Neural cell (in vitro differentiated cells): Measurements from ENCODE around the gene KCTD16. TPM values are rescaled to one million over a fixed set of nuclear protein-coding genes. Genes with fewer than 3 reads are reported as not detected.

ENCODE experiments used
- H2AFZ ChIP-seq: fragments of 200-600, 300-800 bp; sonication (generic), shearing (Covaris generic); 2 replicates; pipeline ENCODE4 v1.6.0; 2014; ENCODE audit warnings: low read depth, mild to moderate bottlenecking, antibody characterized with exemption, low read length, moderate library complexity
- H3F3A ChIP-seq: fragments of 200-600 bp; shearing (Covaris generic); 2 replicates; pipeline ENCODE4 v1.6.1; 2016; ENCODE audit warnings: mild to moderate bottlenecking, moderate library complexity, mixed read lengths, antibody characterized with exemption, low read length; ENCODE audit not compliant: insufficient read depth, poor library complexity, severe bottlenecking
- H3K27ac ChIP-seq: fragments of 200-600, 300-800 bp; sonication (generic), shearing (Covaris generic); 2 replicates; pipeline ENCODE4 v1.5.1; 2014; ENCODE audit warnings: mild to moderate bottlenecking, low read length, moderate library complexity
- H3K27me3 ChIP-seq: fragments of 300-800, 200-600 bp; sonication (generic), shearing (Covaris generic); 2 replicates; pipeline ENCODE4 v1.6.0; 2014; ENCODE audit warnings: mild to moderate bottlenecking, low read depth, low read length, moderate library complexity; ENCODE audit not compliant: insufficient read depth
- H3K36me3 ChIP-seq: fragments of 300-800, 200-600 bp; sonication (generic), shearing (Covaris generic); 2 replicates; pipeline ENCODE4 v1.5.1; 2014; ENCODE audit warnings: mild to moderate bottlenecking, antibody characterized with exemption, low read length, moderate library complexity; ENCODE audit not compliant: insufficient read depth
- H3K4me2 ChIP-seq: fragments of 300-800, 200-600 bp; sonication (generic), shearing (Covaris generic); 2 replicates; pipeline ENCODE4 v1.6.0; 2014; ENCODE audit warnings: mild to moderate bottlenecking, low read length
- H3K4me3 ChIP-seq: fragments of 300-800, 200-600 bp; sonication (generic), shearing (Covaris generic); 2 replicates; pipeline ENCODE4 v1.5.1; 2014; ENCODE audit warnings: mild to moderate bottlenecking, low read length, moderate library complexity
- H3K79me2 ChIP-seq: fragments of 200-600 bp; shearing (Covaris generic); replicated peaks from 2 replicates; pipeline ENCODE4 v1.6.0; 2014; ENCODE audit warnings: mild to moderate bottlenecking, low read length, moderate library complexity; ENCODE audit not compliant: insufficient read depth
- H3K9ac ChIP-seq: fragments of 300-800, 200-600 bp; sonication (generic), shearing (Covaris generic); 2 replicates; pipeline ENCODE4 v1.6.1; 2016; ENCODE audit warnings: mild to moderate bottlenecking, low read length, mixed read lengths
- H3K9me2 ChIP-seq: fragments of 200-600 bp; shearing (Covaris generic); 2 replicates; pipeline ENCODE4 v1.6.1; 2016; ENCODE audit warnings: mild to moderate bottlenecking, low read length, mixed read lengths; ENCODE audit not compliant: insufficient read depth
- H3K9me3 ChIP-seq: fragments of 200-600, 300-800 bp; sonication (generic), shearing (Covaris generic); 2 replicates; pipeline ENCODE4 v1.6.1; 2016; ENCODE audit warnings: mild to moderate bottlenecking, mixed run types, low read length, moderate library complexity, mixed read lengths
- H4K20me1 ChIP-seq: fragments of 200-600 bp; shearing (Covaris generic); 2 replicates; pipeline ENCODE4 v1.6.1; 2016; ENCODE audit warnings: mild to moderate bottlenecking, mixed run types; ENCODE audit not compliant: insufficient read depth
- CTCF ChIP-seq: fragments of 450-650 bp; IDR thresholded peaks from 2 replicates; pipeline ENCODE4 v1.5.1; 2014; ENCODE audit warnings: antibody characterized with exemption, mild to moderate bottlenecking, moderate library complexity; ENCODE audit not compliant: poor library complexity, severe bottlenecking
- EP300 ChIP-seq: fragments of 450-650 bp; conservative IDR thresholded peaks from 2 replicates; pipeline ENCODE4 v1.6.1; 2014; ENCODE audit warnings: antibody characterized with exemption, mild to moderate bottlenecking, moderate library complexity; ENCODE audit not compliant: poor library complexity, severe bottlenecking
- EZH2 ChIP-seq: fragments of 200-600, 300-800 bp; shearing (Covaris generic), sonication (generic); IDR thresholded peaks from 2 replicates; pipeline ENCODE4 v1.6.1; 2014; ENCODE audit warnings: antibody characterized with exemption, low read length, borderline replicate concordance, mild to moderate bottlenecking; ENCODE audit not compliant: insufficient read depth, poor library complexity, severe bottlenecking
- MXI1 ChIP-seq: fragments of 450-650 bp; conservative IDR thresholded peaks from 2 replicates; pipeline ENCODE4 v1.6.1; 2014; ENCODE audit warnings: antibody characterized with exemption, mild to moderate bottlenecking; ENCODE audit not compliant: poor library complexity, severe bottlenecking
- POLR2AphosphoS5 ChIP-seq: IDR thresholded peaks from 2 replicates; pipeline ENCODE4 v1.6.1; 2012
- RAD21 ChIP-seq: fragments of 450-650 bp; conservative IDR thresholded peaks from 2 replicates; pipeline ENCODE4 v1.6.1; 2014; ENCODE audit warnings: antibody characterized with exemption, mild to moderate bottlenecking, moderate library complexity
- REST ChIP-seq: IDR thresholded peaks from 2 replicates; pipeline ENCODE4 v1.6.1; 2012; ENCODE audit warnings: borderline replicate concordance
- SMC3 ChIP-seq: fragments of 450-650 bp; conservative IDR thresholded peaks from 2 replicates; pipeline ENCODE4 v1.6.1; 2014; ENCODE audit warnings: antibody characterized with exemption, mild to moderate bottlenecking, moderate library complexity; ENCODE audit not compliant: poor library complexity
- TAF1 ChIP-seq: IDR thresholded peaks from 2 replicates; pipeline ENCODE4 v1.6.1; 2012; ENCODE audit warnings: low read depth
- polyA plus RNA-seq: library from polyadenylated mRNA; depleted of rRNA; stranded (reverse); fragments of >200 nt; gene quantifications from 2 replicates; pipeline ENCODE4 v1.2.3, GENCODE V29; 2014

The KCTD16 gene
- polyA plus RNA-seq, 1 donor from 2014 or later: 7.1 TPM

- H3K27ac ChIP-seq: peak overlapping the region; percentile 74
- peaks cover 29% of the 10 kb centered on the region for H3K79me2 ChIP-seq
- peak overlapping the region; percentile 80 for H3K4me3 ChIP-seq
- no peaks in the 10 kb centered on the region for H4K20me1 ChIP-seq
- H2AFZ ChIP-seq: peak overlapping the region; percentile 81
- no peaks in the 10 kb centered on the region for H3K9me3 ChIP-seq
- peak overlapping the region; percentile 78 for H3K9ac ChIP-seq
- H3F3A ChIP-seq: no peaks in the 10 kb centered on the region
- no peaks in the 10 kb centered on the region for H3K27me3 ChIP-seq
- peak overlapping the region; percentile 79 for H3K4me2 ChIP-seq
- peaks cover 1% of the 10 kb centered on the region for H3K36me3 ChIP-seq
- TF ChIP-seq EZH2 (no peak), SMC3 (no peak), CTCF (no peak), POLR2AphosphoS5 (no peak), TAF1 (no peak), REST (no peak), MXI1 (no peak), RAD21 (no peak), EP300 (no peak)
- no peaks in the 10 kb centered on the region for H3K9me2 ChIP-seq
Observed at GRCh38 chr5:144169904-144170275, 783 bp upstream of the KCTD16 start.

GRCh38 chr5:144173766-144174165, 3.1 kb downstream of the KCTD16 start:
- Histone ChIP-seq H3K79me2 (peaks cover 15% of the 10 kb centered on the region), H3K27ac (no peak overlapping the region), H3K9ac (no peak overlapping the region), H3K9me3 (no peaks in the 10 kb centered on the region), H2AFZ (no peak overlapping the region), H3K36me3 (no peaks in the 10 kb centered on the region), H3K27me3 (no peaks in the 10 kb centered on the region), H3F3A (no peaks in the 10 kb centered on the region), H3K9me2 (no peaks in the 10 kb centered on the region), H3K4me2 (no peak overlapping the region), H3K4me3 (no peak overlapping the region), H4K20me1 (no peaks in the 10 kb centered on the region)
- no peak for TF ChIP-seq EZH2
- TF ChIP-seq POLR2AphosphoS5: no peak
- TF ChIP-seq EP300: no peak
- no peak for TF ChIP-seq MXI1
- TF ChIP-seq SMC3: no peak
- TF ChIP-seq CTCF: no peak
- TF ChIP-seq RAD21: no peak
- TF ChIP-seq TAF1: no peak
- TF ChIP-seq REST: no peak
